ENCODE results near the gene MRS2. TPM values are rescaled to one million over a fixed set of nuclear protein-coding genes. Genes with fewer than 3 reads are reported as not detected.

Gene MRS2
- total RNA-seq, 1 experiment from 2014 or later, result 23.0 TPM

DNA sequence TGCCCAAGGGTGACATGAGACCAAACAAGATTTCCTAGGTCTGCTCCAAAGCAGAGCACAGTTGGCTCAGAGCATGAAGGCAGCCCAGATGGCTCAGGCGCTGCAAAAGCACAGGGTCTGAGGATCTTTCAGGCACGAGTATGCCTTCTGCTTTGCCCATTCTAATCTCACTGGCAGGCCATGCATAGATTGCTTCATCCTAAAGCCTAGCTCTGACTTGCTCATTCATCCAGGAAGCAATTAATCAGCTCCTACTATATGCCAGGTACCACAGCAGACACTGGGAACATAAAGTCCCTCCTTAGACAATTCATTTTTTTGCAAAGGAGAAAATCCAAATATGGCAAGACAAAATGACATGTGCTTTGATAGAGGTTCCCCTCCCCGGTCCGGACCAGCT, 55.4 kb downstream of the MRS2 start:
- no TSS peak for BruUV-seq (replicated peaks)
- TF ChIP-seq, protein P1, sequence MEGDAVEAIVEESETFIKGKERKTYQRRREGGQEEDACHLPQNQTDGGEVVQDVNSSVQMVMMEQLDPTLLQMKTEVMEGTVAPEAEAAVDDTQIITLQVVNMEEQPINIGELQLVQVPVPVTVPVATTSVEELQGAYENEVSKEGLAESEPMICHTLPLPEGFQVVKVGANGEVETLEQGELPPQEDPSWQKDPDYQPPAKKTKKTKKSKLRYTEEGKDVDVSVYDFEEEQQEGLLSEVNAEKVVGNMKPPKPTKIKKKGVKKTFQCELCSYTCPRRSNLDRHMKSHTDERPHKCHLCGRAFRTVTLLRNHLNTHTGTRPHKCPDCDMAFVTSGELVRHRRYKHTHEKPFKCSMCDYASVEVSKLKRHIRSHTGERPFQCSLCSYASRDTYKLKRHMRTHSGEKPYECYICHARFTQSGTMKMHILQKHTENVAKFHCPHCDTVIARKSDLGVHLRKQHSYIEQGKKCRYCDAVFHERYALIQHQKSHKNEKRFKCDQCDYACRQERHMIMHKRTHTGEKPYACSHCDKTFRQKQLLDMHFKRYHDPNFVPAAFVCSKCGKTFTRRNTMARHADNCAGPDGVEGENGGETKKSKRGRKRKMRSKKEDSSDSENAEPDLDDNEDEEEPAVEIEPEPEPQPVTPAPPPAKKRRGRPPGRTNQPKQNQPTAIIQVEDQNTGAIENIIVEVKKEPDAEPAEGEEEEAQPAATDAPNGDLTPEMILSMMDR (IDR thresholded peaks at IDR 0.05; ENCODE audit: unreplicated experiment), result no peak
- CTCF ChIA-PET, result interaction anchor here (0.5 to 1.0 kb wide), 3 partner anchors 26 to 63 kb away, joined by 3 read pairs; no protein-coding TSS in a partner anchor

GRCh38 chr6:24458941-24459340, 56.2 kb downstream of the MRS2 start:
- ChIA-PET POLR2A (interaction anchor here (0.7 to 1.2 kb wide), 4 partner anchors 29 to 1775 kb away, joined by 3 to 5 read pairs (median 3); no protein-coding TSS in a partner anchor), CTCF (interaction anchor here (0.6 to 1.0 kb wide), 2 partner anchors 16 to 29 kb away, joined by 3 to 4 read pairs; no protein-coding TSS in a partner anchor)
- no TSS peak for BruUV-seq (replicated peaks)
- H3K27ac Mint-ChIP-seq (ENCODE audit: low read depth, unreplicated experiment), result no peak overlapping the region
- H3K4me3 Mint-ChIP-seq (ENCODE audit: unreplicated experiment), result no peak overlapping the region
- TF ChIP-seq, protein P1 (IDR thresholded peaks at IDR 0.05; ENCODE audit: unreplicated experiment), result no peak
- peaks cover 9% of the 10 kb centered on the region for H3K4me1 Mint-ChIP-seq (ENCODE audit: insufficient read depth, unreplicated experiment)
- H3K27me3 Mint-ChIP-seq (ENCODE audit: insufficient read depth, unreplicated experiment), result no peaks in the 10 kb centered on the region
- DNase-seq (ENCODE audit: unreplicated experiment), result peak; percentile 89
- no peaks in the 10 kb centered on the region for H3K36me3 Mint-ChIP-seq (ENCODE audit: insufficient read depth, unreplicated experiment)
- intact Hi-C loops (cut with micrococcal nuclease), result no loop called here
- no peaks in the 10 kb centered on the region for H3K9me3 Mint-ChIP-seq (ENCODE audit: unreplicated experiment)

More for the DNA sequence above, 55.4 kb downstream of the MRS2 start:
- no peaks in the 10 kb centered on the region for H3K36me3 Mint-ChIP-seq (ENCODE audit: insufficient read depth, unreplicated experiment)
- DNase-seq (ENCODE audit: unreplicated experiment), result peak; percentile 81
- H3K4me1 Mint-ChIP-seq (ENCODE audit: insufficient read depth, unreplicated experiment), result peaks cover 9% of the 10 kb centered on the region
- H3K27me3 Mint-ChIP-seq (ENCODE audit: insufficient read depth, unreplicated experiment), result no peaks in the 10 kb centered on the region
- POLR2A ChIA-PET, result interaction anchor here (0.7 to 1.2 kb wide), 3 partner anchors 28 to 32 kb away, joined by 3 to 5 read pairs (median 3); no protein-coding TSS in a partner anchor
- no peaks in the 10 kb centered on the region for H3K9me3 Mint-ChIP-seq (ENCODE audit: unreplicated experiment)
- no peak overlapping the region for H3K4me3 Mint-ChIP-seq (ENCODE audit: unreplicated experiment)
- intact Hi-C loops (cut with micrococcal nuclease), result no loop called here
- H3K27ac Mint-ChIP-seq (ENCODE audit: low read depth, unreplicated experiment), result no peak overlapping the region

DNA sequence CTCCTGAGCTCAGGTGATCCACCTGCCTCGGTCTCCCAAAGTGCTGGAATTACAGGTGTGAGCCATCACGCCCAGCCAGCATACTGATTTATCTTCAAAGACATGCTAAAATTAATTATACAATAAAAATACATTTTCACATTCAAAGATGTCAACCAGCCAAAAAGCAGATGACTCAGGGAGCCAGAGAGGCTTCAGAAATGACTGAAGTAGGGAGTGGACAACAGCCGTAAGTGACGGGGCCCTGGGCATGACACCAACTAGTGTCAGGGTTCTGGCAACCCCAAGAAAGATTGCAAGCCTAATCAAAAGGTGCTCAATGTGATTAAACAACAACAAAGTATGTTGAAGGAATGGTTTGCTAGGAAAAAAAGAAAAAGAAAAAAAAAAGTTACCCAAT, 58.2 kb downstream of the MRS2 start:
- Mint-ChIP-seq H3K27me3 (ENCODE audit: insufficient read depth, unreplicated experiment) (no peaks in the 10 kb centered on the region), H3K9me3 (ENCODE audit: unreplicated experiment) (no peaks in the 10 kb centered on the region), H3K36me3 (ENCODE audit: insufficient read depth, unreplicated experiment) (no peaks in the 10 kb centered on the region), H3K4me1 (ENCODE audit: insufficient read depth, unreplicated experiment) (peaks cover 9% of the 10 kb centered on the region), H3K4me3 (ENCODE audit: unreplicated experiment) (no peak overlapping the region), H3K27ac (ENCODE audit: low read depth, unreplicated experiment) (no peak overlapping the region)
- peak; percentile 30 for DNase-seq (ENCODE audit: unreplicated experiment)
- intact Hi-C loops (cut with micrococcal nuclease), result no loop called here
- TF ChIP-seq, protein P1 (IDR thresholded peaks at IDR 0.05; ENCODE audit: unreplicated experiment), result no peak
- BruUV-seq (replicated peaks), result no TSS peak
- ChIA-PET POLR2A (interaction anchor here (0.6 to 1.2 kb wide), 2 partner anchors 15 to 789 kb away, joined by 3 read pairs; no protein-coding TSS in a partner anchor), CTCF (interaction anchor here (0.7 to 1.1 kb wide), 3 partner anchors 8 to 14 kb away, joined by 3 read pairs; no protein-coding TSS in a partner anchor)

DNA sequence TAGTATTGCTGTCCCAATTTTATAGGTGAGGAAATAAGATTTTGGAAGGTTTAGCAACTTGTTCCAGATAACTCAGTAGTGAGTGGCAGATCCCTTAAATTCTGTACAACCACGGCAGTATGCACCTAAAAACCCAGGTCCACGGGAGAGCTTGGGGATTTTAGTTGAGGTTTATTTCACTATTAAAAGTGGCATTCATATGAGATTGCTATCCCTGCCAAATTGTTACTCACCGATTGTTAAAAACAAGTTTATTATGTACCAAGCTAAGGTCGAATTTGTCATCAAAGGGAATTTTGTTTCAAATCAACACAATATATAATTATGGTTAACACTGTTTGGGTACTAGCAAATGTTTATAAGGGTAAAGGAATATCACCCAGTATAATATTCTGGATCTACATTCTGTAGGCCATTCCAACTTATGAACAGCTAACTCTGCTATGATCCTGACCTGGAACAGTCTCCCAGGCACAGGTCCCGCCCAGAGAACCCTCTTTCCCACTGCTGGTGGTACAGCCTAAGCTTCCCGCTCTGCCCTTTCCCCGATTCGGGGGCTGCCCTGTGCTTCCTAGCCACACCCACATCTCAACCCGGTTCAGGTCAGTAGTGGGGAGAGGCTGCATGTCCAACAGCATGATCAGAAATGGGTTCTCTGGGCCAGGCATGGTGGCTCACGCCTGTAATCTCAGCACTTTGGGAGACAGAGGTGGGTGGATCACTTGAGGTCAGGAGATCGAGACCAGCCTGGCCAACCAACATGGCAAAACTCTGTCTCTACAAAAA, 61.7 kb downstream of the MRS2 start:
- no TSS peak for BruUV-seq (replicated peaks)
- POLR2A ChIA-PET, result interaction anchor here (1.0 to 1.1 kb wide), 2 partner anchors 8 to 9 kb away, joined by 3 read pairs; no protein-coding TSS in a partner anchor
- Mint-ChIP-seq H3K4me1 (ENCODE audit: insufficient read depth, unreplicated experiment) (peaks cover under 1% of the 10 kb centered on the region), H3K27me3 (ENCODE audit: insufficient read depth, unreplicated experiment) (no peaks in the 10 kb centered on the region), H3K36me3 (ENCODE audit: insufficient read depth, unreplicated experiment) (no peaks in the 10 kb centered on the region), H3K27ac (ENCODE audit: low read depth, unreplicated experiment) (no peak overlapping the region), H3K4me3 (ENCODE audit: unreplicated experiment) (no peak overlapping the region), H3K9me3 (ENCODE audit: unreplicated experiment) (no peaks in the 10 kb centered on the region)
- DNase-seq (ENCODE audit: unreplicated experiment), result no peak
- TF ChIP-seq, protein P1 (IDR thresholded peaks at IDR 0.05; ENCODE audit: unreplicated experiment), result no peak
- intact Hi-C loops (cut with micrococcal nuclease), result no loop called here
- CTCF ChIA-PET, result interaction anchor here (1.0 kb wide), 1 partner anchor 36 kb away, joined by 3 read pairs; no protein-coding TSS in a partner anchor

Measured in MCF 10A (cell line).